T-helper 2 cell treated with Interferon-gamma antibody and Interleukin-4, amounts not matched to agents 5 μg/mL and 100 μg/mL, for 36 hours (primary cell): ENCODE measurements around the gene ATG9B.
"Not testable (repeated sequence)": the region's sequence is repeated elsewhere in the genome, so short reads cannot be mapped to it uniquely, and the experiment has no call there.

Experiments
- DNase-seq: peaks from one replicate; pipeline ENCODE4 v3.0.0; 2021; ENCODE audit warnings: low spot score
- H3K27ac Mint-ChIP-seq: one replicate; pipeline ENCODE4 v1.8.0; 2021; ENCODE audit warnings: mild to moderate bottlenecking, mixed read lengths
- H3K27me3 Mint-ChIP-seq: one replicate; pipeline ENCODE4 v1.8.0; 2021; ENCODE audit warnings: low read depth, mixed read lengths
- H3K36me3 Mint-ChIP-seq: one replicate; pipeline ENCODE4 v1.8.0; 2021; ENCODE audit warnings: low read depth, mixed read lengths
- H3K4me1 Mint-ChIP-seq: one replicate; pipeline ENCODE4 v1.8.0; 2021; ENCODE audit warnings: low read depth, mixed read lengths
- H3K4me3 Mint-ChIP-seq: one replicate; pipeline ENCODE4 v1.8.0; 2022; ENCODE audit warnings: mild to moderate bottlenecking, moderate library complexity, mixed read lengths
- H3K9me3 Mint-ChIP-seq: one replicate; pipeline ENCODE4 v1.8.0; 2021; ENCODE audit warnings: mixed read lengths

ATG9B gene

GRCh38 chr7:151012911-151013347 lies 11.4 kb downstream of the ATG9B start:
- peak overlapping the region; percentile 79 for H3K27ac Mint-ChIP-seq
- peaks cover 21% of the 10 kb centered on the region for H3K36me3 Mint-ChIP-seq
- H3K4me3 Mint-ChIP-seq = peak overlapping the region; percentile 71
- H3K27me3 Mint-ChIP-seq = peaks cover 5% of the 10 kb centered on the region
- no peak for DNase-seq
- H3K4me1 Mint-ChIP-seq = peaks cover 62% of the 10 kb centered on the region
- no peaks in the 10 kb centered on the region for H3K9me3 Mint-ChIP-seq

GRCh38 chr7:151012031-151012692 lies 12.1 kb downstream of the ATG9B start:
- Mint-ChIP-seq H3K36me3 (peaks cover 21% of the 10 kb centered on the region), H3K27ac (peak overlapping the region; percentile 93), H3K4me3 (peak overlapping the region; percentile 71), H3K27me3 (no peaks in the 10 kb centered on the region), H3K4me1 (peaks cover 62% of the 10 kb centered on the region), H3K9me3 (no peaks in the 10 kb centered on the region)
- DNase-seq = no peak

DNA sequence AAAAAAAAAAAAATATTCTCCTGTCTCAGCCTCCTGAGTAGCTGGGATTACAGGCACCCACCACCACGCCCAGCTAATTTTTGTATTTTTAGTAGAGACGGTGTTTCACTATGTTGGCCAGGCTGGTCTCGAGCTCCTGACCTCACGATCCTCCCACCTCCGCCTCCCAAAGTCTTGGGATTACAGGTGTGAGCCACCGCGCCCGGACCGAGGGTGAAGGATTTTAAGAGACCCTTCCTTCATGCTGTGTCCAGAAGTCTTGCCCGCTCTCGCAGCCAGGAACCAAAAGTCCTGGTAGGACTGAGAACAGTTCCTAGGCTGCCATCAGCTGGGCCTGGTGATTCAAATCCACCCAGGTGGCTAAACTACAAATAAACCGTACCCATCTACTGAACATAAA lies 12.7 kb downstream of the ATG9B start:
- DNase-seq, H3K9me3 Mint-ChIP-seq, H3K27me3 Mint-ChIP-seq: not testable (repeated sequence)
- peaks cover 21% of the 10 kb centered on the region for H3K36me3 Mint-ChIP-seq
- H3K27ac Mint-ChIP-seq = peak overlapping the region; percentile 93
- peak overlapping the region; percentile 71 for H3K4me3 Mint-ChIP-seq
- peaks cover 63% of the 10 kb centered on the region for H3K4me1 Mint-ChIP-seq

- DNase-seq = no peak
- H3K4me1 Mint-ChIP-seq = peaks cover 61% of the 10 kb centered on the region
- H3K27me3 Mint-ChIP-seq = no peaks in the 10 kb centered on the region
- H3K9me3 Mint-ChIP-seq = no peaks in the 10 kb centered on the region
- peak overlapping the region; percentile 76 for H3K4me3 Mint-ChIP-seq
- peak overlapping the region; percentile 93 for H3K27ac Mint-ChIP-seq
- peaks cover 21% of the 10 kb centered on the region for H3K36me3 Mint-ChIP-seq
Observed at GRCh38 chr7:151011097-151011409, 13.2 kb downstream of the ATG9B start.

GRCh38 chr7:151010307-151011096 lies 13.8 kb downstream of the ATG9B start:
- H3K4me3 Mint-ChIP-seq = peak overlapping the region; percentile 76
- no peaks in the 10 kb centered on the region for H3K9me3 Mint-ChIP-seq
- H3K27ac Mint-ChIP-seq = peak overlapping the region; percentile 93

DNA sequence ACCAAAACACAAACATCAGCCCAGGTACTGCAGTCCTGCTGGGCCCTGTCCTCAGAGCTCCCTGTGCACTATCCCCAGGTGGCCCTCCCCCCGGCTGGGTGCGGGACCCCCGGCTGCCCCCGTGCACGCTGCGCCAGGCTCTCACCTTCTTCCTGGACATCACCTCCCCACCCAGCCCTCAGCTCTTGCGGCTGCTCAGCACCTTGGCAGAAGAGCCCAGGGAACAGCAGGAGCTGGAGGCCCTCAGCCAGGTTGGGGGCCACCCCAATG lies 14.3 kb downstream of the ATG9B start:
- Mint-ChIP-seq H3K9me3 (no peaks in the 10 kb centered on the region), H3K27ac (peak overlapping the region; percentile 93), H3K36me3 (peaks cover 18% of the 10 kb centered on the region), H3K4me3 (peak overlapping the region; percentile 76), H3K4me1 (peaks cover 56% of the 10 kb centered on the region), H3K27me3 (no peaks in the 10 kb centered on the region)
- DNase-seq = no peak

More at GRCh38 chr7:151010307-151011096, 13.8 kb downstream of the ATG9B start:
- peaks cover 23% of the 10 kb centered on the region for H3K36me3 Mint-ChIP-seq
- H3K27me3 Mint-ChIP-seq = no peaks in the 10 kb centered on the region
- peak; percentile 28 for DNase-seq
- H3K4me1 Mint-ChIP-seq = peaks cover 59% of the 10 kb centered on the region

DNA sequence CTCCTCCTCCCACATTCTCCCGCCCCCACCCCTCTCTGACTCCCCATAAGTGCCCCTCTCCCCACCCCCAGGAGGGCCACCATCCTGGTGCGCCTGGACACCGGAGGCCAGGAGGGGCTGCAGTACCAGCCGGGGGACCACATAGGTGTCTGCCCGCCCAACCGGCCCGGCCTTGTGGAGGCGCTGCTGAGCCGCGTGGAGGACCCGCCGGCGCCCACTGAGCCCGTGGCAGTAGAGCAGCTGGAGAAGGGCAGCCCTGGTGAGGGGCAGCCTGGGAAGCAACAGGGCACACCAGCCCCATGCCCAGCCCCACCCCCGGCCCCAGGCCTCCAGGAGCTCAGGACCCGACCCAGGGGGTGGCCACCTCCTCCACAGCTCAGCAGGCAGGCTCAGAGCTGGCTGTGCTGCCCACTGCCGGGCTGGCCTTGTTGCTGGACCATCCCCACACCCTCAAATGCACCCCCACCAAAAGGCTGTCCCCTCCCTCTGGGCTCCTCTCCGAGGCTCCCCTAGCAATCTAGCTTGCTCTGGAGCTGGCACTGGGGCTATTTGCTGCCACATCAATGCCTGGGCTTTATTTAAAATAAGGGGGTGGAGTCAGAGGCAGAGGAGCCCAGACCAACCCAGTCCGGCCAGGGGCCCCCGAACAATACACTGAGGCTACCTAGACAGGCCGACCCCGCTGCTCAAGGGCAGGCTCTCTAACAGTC lies 14.8 kb downstream of the ATG9B start:
- no peak for DNase-seq
- Mint-ChIP-seq H3K27ac (no peak overlapping the region), H3K9me3 (no peaks in the 10 kb centered on the region), H3K36me3 (peaks cover 17% of the 10 kb centered on the region), H3K27me3 (no peaks in the 10 kb centered on the region), H3K4me1 (peaks cover 52% of the 10 kb centered on the region), H3K4me3 (peak overlapping the region; percentile 83)

GRCh38 chr7:151008511-151009323 lies 15.6 kb downstream of the ATG9B start:
- Mint-ChIP-seq H3K4me1 (peaks cover 47% of the 10 kb centered on the region), H3K27ac (peak overlapping the region; percentile 74), H3K9me3 (no peaks in the 10 kb centered on the region), H3K4me3 (peak overlapping the region; percentile 83), H3K27me3 (no peaks in the 10 kb centered on the region), H3K36me3 (peaks cover 13% of the 10 kb centered on the region)
- peak; percentile 75 for DNase-seq

GRCh38 chr7:151008143-151008510 lies 16.2 kb downstream of the ATG9B start:
- Mint-ChIP-seq H3K27me3 (no peaks in the 10 kb centered on the region), H3K4me3 (peak overlapping the region; percentile 83), H3K9me3 (no peaks in the 10 kb centered on the region), H3K27ac (peak overlapping the region; percentile 74), H3K4me1 (peaks cover 47% of the 10 kb centered on the region), H3K36me3 (peaks cover 13% of the 10 kb centered on the region)
- DNase-seq = no peak

- peaks cover 10% of the 10 kb centered on the region for H3K36me3 Mint-ChIP-seq
- H3K27me3 Mint-ChIP-seq = no peaks in the 10 kb centered on the region
- DNase-seq = no peak
- peaks cover 43% of the 10 kb centered on the region for H3K4me1 Mint-ChIP-seq
- peak overlapping the region; percentile 83 for H3K4me3 Mint-ChIP-seq
- no peaks in the 10 kb centered on the region for H3K9me3 Mint-ChIP-seq
- peak overlapping the region; percentile 74 for H3K27ac Mint-ChIP-seq
Observed at GRCh38 chr7:151007469-151007898, 16.8 kb downstream of the ATG9B start.

DNA sequence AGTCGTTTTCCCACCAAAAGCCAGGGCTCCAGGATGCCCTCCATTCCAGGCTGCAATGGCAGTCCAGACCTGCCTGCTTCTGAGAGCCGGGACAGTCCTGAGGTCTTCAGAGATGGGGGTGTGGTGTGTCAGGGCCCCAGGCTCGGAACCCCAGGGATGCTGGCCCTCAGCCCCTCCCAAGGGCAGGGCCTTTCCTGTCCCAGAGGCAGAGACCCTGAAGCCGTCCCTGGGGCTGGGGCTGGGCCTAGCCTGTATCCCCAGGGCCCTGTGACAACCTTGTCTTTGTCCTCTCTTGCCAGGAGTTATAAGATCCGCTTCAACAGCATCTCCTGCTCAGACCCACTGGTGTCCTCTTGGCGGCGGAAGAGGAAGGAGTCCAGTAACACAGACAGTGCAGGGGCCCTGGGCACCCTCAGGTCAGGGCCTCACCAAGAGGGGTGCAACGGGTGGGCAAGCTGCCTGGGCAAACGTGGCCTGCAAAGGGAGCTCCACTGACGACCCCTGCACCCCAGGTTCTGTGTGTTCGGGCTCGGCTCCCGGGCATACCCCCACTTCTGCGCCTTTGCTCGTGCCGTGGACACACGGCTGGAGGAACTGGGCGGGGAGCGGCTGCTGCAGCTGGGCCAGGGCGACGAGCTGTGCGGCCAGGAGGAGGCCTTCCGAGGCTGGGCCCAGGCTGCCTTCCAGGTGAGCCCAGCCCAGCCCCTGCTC lies 17.5 kb downstream of the ATG9B start:
- peak overlapping the region; percentile 62 for H3K27ac Mint-ChIP-seq
- H3K27me3 Mint-ChIP-seq = no peaks in the 10 kb centered on the region
- H3K9me3 Mint-ChIP-seq = no peaks in the 10 kb centered on the region
- H3K4me1 Mint-ChIP-seq = peaks cover 37% of the 10 kb centered on the region
- H3K4me3 Mint-ChIP-seq = no peak overlapping the region
- H3K36me3 Mint-ChIP-seq = peaks cover 4% of the 10 kb centered on the region
- DNase-seq = no peak

- Mint-ChIP-seq H3K4me3 (no peak overlapping the region), H3K27ac (no peak overlapping the region), H3K36me3 (peaks cover 4% of the 10 kb centered on the region), H3K4me1 (peaks cover 31% of the 10 kb centered on the region), H3K9me3 (no peaks in the 10 kb centered on the region), H3K27me3 (no peaks in the 10 kb centered on the region)
- no peak for DNase-seq
Observed at GRCh38 chr7:151005566-151005965, 18.7 kb downstream of the ATG9B start.

DNA sequence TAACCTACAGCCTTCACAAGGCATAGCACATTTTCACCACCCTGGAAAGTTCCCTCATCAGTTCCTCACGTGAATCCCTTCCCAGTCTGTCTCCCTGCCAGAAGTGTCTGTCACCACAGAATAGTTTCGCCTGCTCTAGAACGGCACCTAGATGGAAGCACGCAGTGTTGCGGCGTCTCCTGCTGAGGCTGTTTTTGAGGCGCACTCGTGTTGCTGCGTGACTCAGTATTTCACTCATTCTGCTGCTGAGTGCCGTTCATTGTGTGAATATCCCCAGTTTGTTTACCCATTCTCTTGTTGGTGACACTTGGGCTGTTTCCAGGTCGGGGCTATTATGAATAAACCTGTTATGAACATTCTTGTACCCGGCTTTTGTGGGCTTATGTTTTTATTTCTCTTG lies 20.7 kb downstream of the ATG9B start:
- Mint-ChIP-seq H3K27me3 (no peaks in the 10 kb centered on the region), H3K27ac (no peak overlapping the region), H3K36me3 (peaks cover 4% of the 10 kb centered on the region), H3K4me1 (peaks cover 24% of the 10 kb centered on the region), H3K9me3 (no peaks in the 10 kb centered on the region), H3K4me3 (no peak overlapping the region)
- no peak for DNase-seq
